DMS 273 (cell line): ENCODE data around the gene COMP.

Experiments
- DNase-seq: peaks from one replicate; lab custom pipeline; 2025; ENCODE audit not compliant: unreplicated experiment; lab: John Stamatoyannopoulos, UW

Gene COMP

DNA sequence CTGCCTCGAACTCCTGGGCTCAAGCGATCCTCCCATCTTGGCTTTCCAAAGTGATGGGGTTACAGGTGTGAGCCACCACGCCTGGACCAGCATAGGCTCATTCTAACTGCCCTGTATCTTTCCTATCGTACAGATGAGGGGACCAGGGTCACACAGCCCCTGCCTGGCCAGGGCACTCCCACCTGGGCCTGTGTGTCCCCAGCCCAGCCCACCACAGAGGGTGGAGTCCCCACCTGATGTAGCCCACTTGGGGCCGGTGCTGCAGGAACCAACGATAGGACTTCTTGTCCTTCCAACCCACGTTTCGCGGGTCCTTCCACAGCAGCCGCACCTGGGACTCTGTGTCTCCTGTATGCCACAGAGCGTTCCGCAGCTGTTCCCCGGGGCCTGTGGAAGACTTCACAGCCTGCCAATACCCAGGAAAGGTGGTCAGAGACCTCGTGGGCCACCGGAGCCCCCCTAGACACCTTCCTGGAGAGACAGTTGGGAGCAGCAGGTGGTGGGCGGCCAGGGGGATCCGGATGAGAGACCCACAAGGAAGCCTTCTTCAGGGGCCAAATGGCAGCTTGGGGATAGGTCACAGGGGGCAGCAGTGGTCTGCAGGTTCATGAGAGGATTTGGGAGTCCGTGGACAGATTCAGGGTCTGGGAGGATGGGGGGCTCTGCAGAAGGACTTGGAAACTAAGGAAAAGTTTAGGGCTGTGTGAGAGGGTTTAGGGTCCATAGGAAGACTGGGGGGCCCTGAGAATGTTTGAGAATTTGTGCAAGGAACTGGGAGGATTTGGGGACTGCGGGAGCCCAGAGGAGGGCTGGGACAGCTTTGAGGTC is 6.9 kb downstream of the COMP start:
- DNase-seq: no peak

DNA sequence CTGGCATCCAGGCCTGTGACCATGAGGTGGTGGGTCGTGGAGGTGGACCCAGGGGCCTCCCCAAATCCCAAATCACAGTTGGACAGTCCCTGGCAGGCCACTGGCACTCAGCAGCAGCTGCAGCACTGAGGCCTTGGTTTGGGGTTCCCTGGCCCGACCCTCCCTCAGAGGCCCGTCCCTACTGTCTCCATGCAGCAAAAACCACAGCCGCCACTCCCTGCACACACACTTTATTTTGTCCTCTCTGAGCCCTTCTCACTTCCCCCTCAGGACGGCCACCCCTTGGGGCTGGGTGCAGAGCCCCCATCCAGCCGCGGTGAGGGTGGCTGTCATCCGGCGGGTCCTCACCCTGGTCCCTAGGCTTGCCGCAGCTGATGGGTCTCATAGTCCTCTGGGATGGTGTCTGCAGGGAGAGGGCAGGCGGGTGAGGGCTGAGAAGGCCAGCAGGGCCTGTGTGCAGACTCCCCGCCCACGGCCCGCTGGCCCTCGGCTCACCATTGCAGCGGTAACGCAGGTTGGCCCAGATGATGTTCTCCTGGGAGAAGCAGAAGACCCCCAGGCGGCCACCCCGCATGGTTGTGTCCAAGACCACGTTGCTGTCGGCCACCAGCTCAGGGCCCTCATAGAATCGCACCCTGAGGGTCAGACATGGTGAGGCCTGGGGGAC is 8.4 kb downstream of the COMP start:
- DNase-seq: no peak

DNA sequence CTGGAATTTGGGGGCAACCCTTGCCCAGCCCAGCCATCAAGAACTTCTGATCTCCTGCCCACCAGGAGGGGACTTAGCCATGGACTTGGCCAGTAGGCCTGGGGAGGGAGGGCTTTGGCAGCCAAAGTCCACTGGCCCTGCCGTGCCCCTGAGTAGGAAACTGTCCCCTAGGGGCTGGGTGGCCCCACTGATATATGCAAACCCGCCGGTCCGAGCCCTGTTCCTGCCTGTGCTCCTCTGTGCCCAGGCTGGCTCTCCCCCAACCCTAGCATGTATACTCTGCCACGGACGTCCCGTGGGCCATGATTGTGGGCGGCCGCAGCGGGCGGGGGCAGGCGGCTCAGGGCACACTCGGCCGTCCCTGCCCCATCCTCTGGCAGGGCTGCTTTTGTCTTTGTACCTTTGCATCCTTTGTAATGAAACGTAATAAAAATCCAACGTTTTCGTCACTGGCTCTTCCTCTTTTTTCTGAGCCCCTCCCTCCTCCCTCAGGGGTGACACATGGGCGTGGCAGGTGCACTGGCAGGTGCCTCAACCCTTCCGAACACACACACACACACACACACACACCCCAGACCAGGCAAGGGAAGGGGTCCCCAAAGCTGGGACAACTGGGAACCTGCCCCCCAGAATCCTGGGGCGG is 9.1 kb downstream of the COMP start:
- no peak for DNase-seq

DNA sequence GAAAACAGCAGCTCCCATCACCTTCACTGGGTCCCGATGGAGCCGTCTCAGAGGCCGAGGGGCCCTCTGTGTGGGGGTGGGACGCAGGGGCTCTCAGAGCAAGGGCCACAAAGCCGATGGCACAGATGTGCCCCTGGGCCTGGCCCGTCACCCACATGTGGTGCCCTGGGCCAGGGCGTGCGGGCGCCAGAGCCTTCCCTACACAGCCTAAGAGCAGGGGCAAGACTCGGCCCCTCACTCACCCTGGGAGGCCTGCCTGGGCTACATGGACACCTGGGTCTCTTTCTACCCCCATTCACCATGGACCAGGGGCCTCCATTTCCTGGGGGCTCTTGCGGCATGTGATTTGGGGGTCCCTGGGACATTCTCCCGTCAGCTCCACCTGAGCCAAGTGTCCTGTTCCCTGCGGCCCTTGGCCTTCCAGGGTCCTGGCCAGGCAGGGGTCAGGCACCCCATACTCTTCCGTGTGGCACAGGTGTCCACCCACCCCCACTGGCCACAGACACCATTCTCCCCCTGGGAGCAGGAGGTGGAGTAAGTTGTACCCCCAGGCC is 10.0 kb downstream of the COMP start:
- DNase-seq: no peak

DNA sequence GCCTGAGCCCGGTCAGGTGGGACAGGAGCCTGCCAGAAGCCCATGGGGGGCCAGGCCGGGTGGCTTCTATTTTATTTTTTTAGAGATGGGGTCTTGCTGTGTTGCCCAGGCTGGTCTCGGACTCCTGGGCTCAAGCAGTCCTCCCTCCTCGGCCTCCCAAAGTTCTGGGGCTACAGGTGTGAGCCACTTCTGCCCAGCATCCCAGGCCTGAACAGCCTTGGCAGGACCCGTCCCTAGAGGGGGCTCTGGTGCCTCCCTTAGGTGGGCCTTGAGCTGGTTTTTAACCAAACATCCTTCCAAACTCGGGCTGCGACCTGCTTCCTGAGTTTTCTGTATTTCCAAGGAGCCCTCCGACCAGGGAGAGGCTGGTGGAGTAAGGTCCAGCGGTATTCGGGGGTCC is 10.5 kb downstream of the COMP start:
- DNase-seq: peak; percentile 41

DNA sequence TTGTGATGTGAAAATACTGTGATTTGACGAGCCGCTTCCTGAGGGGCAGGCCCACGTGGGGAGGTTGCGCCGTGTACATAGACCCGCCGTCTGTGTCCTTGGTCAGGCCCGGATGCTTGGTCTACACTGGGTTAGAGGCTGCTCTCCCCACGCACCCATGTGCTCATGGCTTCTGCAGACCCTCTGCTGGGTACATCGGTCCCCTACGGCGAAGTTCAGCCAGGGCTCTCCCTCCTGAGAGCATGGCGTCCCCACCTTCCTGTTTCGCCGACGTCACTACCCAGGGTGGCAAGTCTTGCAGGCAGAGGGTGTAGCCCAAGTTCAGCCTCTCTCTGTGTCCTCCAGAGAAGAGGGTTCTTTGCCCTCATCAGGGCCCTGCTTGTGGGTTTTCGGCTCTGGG is 11.0 kb downstream of the COMP start:
- no peak for DNase-seq

DNA sequence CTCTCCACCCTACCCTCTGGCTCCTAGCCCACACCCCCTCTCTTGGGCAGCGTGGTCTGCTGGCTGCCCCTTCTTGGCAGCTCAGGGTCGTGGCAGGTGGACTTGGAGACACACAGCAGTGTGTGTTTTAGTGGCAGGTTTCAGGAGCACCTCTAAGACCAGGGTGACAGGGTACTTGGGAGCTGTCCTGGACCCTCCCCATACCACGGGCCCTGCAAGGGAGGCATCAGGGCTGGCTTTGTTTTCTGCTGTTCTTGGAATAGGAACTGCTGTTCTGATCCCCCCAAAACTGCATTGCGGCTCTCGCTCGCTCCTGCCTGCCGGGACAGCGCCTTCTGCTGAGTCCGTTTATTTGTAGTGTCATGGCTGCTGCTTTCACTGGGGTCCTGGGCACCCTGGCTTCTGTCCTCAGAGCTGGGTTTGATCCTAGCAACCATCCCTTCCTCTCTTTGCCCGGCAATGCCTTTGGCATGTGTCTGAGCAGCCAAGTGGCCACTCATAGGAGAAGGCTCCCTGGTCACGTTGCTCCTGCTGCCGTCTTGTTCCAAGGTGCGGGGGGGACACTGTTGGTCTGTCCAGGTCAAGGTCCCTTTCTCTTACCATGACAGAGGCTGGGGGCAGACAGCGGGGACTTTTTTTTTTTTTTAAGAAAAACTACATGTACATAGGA is 12.1 kb downstream of the COMP start:
- DNase-seq: no peak

DNA sequence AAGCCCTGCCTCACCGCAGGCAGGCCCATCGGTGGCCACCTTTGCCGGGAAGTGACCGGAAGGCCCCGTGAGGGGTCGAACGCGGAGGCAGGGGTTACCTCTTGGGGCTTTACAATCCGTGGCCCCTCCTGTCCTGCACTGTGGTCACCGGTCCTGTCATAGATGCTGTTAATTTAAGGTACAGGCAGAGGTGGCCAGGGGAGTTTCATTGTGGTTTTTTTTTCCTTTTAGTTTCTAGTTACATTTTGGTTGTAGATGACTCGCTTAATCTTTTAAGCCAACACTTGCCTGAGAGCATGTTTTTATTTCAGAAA is 13.1 kb downstream of the COMP start:
- DNase-seq: no peak

DNA sequence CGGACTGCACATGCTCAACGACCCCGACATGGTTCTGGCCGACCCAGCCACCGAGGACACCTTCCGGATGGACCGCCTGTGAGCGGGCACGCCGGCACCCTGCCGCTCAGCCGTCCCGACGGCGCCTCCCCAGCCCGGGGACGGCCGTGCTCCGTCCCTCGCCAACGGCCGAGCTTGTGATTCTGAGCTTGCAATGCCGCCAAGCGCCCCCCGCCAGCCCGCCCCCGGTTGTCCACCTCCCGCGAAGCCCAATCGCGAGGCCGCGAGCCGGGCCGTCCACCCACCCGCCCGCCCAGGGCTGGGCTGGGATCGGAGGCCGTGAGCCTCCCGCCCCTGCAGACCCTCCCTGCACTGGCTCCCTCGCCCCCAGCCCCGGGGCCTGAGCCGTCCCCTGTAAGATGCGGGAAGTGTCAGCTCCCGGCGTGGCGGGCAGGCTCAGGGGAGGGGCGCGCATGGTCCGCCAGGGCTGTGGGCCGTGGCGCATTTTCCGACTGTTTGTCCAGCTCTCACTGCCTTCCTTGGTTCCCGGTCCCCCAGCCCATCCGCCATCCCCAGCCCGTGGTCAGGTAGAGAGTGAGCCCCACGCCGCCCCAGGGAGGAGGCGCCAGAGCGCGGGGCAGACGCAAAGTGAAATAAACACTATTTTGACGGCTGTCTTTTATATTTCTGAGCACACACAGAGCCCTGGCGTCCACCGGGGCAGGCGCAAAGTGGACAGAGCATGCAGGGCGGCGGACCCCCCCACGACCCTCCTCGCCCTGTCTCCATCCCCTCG is 13.6 kb downstream of the COMP start:
- DNase-seq: no peak

DNA sequence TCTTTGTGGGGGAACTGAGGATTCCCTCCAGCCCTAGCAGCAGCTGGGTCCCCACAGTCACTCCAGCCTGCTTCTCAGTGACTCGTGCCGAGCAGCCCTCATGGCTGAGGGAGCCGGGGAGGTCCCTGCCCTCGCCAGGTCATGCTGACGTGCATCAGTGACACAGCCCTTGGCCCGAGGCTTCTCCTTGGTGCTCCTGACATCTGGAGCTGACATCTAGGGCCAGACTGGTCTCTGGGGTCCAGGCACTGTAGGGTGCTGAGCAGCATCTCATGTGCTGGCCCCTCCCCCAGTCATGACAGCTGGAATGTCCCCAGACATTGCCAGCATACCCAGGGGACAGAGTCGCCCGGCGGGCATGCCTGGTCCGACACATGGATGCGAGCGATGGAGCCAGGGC is 14.4 kb downstream of the COMP start:
- no peak for DNase-seq

DNA sequence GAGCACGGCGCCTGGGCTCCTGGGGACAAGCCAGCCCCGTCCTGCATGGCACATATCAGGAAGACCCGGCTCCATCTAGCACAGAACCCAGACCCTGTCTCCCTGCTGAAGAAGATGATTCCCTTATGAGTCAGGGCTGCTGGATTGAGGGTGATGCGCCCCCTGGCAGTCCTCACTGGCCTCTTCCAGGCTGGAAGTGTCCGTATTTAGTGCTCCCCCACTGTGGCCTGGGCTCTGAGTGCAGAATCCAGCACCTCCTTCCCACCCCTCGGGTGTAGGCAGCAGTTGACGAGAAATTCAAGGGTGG is 14.9 kb downstream of the COMP start:
- peak; percentile 45 for DNase-seq

DNA sequence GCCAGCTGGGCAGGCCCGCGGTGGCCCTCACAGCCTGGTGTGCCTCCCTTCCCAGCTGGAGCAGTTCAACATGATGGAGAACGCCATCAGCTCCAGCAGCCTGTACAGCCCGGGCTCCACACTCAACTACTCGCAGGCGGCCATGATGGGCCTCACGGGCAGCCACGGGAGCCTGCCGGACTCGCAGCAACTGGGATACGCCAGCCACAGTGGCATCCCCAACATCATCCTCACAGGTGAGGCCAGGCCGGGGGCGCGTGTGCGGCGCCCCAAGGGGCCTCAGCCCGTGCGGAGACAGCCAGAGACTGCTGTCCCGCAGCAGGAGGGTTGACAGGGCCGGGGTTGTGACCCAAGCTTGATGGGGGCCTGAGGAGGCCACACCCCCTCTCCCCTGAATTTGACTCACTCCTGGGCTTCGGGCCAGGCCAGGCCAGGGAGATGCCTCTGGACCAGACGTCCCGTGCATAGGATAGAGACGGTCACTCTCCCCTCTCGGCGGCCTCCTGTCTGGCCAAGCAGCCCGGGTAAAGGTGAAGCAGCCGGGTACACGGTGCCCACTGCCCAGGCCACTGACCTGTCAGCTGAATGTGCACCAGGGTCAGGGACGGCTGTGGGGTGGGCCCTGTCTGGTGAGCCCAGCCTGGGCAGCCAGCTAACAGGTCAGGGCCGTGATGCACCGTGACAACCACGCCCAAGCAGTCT is 15.4 kb downstream of the COMP start:
- DNase-seq: no peak

DNA sequence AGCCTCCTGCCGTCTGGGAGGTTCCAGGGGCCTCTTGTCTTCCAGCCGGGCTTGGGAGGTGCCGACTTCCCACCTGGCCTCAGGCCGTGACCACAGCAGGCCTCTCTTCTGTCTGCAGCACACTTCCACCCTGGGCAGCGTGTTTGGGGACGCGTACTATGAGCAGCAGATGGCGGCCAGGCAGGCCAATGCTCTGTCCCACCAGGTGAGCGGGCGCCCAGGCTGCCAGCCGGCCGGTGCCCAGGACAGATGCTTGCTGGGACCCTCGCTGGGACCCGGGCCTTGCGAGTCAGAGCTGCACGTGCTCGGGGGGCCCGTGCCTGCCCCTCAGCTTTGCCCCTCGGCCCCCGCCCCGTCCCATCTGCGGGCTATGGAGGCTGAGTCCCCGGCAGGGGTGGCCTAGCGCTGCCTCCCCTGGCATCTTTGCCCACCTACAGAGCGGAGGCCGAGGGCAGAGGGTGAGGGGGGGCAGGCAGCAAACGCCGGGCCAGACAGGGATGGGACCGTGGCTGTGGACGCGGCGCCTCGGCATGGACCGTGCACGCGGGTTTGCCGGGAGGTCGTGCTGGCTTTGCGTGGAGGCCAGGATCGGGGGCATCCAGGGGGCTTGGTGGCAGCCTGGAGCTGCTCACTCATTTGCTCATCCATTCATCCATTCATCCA is 16.2 kb downstream of the COMP start:
- no peak for DNase-seq

DNA sequence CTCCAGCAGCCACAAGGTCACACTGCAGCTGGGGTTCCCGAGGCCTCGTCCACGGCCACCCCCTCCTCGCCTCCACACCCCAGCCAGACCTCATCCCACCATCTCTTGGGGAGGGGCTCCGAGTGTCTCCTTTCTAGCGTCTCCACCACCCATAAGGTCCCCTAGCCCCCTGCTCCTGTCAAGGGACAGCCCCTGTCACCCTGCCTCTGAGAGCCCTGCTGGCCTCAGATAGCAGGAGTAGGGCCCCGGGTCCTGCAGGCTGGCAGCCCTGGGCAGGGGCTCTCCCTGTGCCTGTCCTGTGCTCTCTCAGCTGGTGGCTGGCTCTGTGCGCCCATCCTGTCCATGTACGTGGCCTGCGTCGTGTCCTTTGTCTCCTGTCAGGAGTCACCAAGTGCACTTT is 17.0 kb downstream of the COMP start:
- no peak for DNase-seq

DNA sequence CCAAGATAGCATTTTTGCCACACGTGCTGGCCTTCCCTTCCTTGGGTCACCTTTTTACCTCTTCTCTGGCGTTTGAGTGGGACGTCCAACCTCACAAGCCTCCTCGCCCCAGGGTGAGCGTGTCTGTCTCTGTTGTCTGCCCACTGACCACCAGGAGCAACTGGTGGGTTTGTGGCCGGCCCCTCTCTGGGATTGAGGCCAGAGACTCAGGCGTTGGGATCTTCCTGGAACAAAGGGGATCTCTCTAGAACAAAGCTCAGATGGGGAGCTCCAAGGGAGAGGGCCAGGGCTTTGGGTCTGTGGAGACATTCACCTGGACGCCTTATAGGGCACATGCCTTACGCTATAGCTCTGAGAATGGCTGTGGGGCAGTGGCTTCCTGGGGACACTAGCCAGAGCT is 17.4 kb downstream of the COMP start:
- no peak for DNase-seq

DNA sequence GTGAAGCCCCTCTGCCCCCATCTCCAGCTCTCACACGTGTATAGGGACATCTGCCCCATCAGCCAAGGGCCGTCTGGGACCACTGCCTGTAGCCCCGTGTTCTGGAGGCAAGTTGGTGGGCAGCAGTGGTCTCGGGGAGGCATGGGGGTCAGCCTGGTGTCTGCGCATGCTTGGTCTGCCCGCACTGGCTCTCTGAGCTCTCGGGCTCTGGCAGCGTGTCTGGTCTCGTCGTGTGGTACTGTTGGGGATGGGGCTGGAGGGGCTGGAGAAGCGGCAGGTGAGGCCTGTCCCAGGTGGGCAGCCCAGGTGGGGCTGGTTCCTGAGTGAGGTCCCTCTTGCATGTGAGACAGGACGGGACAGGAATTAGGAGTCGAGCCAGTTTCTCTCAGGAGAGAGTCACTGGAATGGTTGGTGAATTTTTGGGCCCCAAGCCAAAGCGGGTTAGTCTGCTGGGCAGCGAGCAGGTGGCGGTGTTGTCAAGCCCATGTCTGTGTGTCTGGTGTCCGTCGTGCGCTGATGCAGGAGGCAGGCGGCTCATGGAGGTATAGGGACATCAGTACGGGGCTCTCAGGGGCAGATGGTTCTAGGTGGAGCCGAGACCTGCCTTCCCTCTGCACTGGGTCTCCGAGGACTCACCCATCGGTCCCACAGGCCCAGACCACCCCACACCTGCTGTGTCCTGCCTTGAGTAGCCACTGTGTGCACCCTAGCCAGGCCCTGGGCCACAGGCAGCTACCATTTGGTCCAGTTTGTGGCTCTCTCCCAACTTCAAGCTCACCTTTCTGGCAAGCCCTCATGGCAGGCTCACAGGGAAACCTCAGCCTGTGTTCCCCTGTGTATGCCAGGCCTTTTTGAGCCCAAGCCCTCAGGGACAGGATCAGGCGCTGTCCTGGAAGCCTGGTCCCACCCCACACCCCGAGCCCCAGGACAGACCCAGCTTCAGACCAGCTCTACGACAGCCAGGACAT is 18.2 kb downstream of the COMP start:
- DNase-seq: peak; percentile 70

DNA sequence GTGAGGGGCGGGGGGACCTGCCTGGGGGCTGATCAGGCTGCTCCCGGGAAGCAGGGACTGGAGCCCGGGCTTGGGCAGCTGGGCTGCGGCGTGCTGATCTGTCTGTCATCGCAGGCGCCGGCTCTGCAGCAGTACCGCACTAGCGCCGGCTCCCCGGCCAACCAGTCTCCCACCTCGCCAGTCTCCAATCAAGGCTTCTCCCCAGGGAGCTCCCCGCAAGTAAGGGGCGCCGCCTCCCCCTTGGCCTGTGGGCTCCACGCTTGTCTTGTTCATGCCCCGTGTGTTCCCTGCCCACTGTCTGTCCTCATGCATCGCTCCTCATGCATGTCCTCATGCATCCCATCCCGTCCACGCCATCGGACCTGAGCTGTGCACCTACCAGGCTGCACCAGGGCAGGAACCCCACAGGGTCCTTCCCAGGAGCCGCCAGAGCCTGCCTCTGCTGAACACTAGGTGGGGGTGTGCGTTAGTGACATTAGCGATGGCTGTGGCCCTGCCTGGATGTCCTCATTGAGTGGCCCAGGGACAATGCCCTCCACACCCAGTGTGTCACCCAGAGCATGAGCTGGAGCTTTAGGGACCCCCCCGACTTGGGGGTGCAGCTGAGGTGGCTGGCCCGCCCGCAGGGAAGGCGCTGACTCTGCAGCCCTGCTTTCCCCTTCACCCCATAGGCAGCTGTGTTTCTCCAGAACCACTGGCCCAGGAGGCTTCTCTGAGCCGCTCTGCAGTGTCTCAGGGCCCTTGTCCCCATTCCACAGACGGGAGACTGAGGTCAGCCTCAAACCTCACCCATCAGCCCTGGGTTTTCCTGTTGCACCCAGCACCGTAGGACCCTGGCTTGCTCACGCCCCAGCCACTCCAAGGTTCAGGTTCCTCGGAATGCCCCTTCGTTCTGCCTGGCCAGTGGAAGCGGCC is 19.5 kb downstream of the COMP start:
- DNase-seq: peak; percentile 57
